Measurements from ENCODE around the gene PRODH2. TPM values are rescaled to one million over a fixed set of nuclear protein-coding genes. Genes with fewer than 3 reads are reported as not detected.

The PRODH2 gene
- total and polyA plus RNA-seq, 10 of the 15 experiments (the other 5 are each of a cell fraction or from before 2014, with no cell fraction given) = 0.07 TPM; not detected in 9

- H3K4me3 ChIP-seq = peak within 1 kb of the TSS; percentile 77
- POLR2A ChIA-PET = interaction anchor here (0.5 to 1.7 kb wide), 3 partner anchors 13 to 35 kb away, joined by 4 to 5 read pairs (median 4); partner anchors contain the start of gene LIN37
- no peaks in the 10 kb centered on the region for H3K27me3 ChIP-seq (replicated peaks in 1 of 2; ENCODE audit: control insufficient read depth in 2 of 2, insufficient read depth in 2 of 2, low read length in 1 of 2)
- peak within 1 kb of the TSS; percentile 59 for H2AFZ ChIP-seq (ENCODE audit: control insufficient read depth, low read depth, low read length)
- H3K79me2 ChIP-seq (ENCODE audit: control insufficient read depth, insufficient read depth, low read length) = no peaks in the 10 kb centered on the region
- H3K27ac ChIP-seq (ENCODE audit: control insufficient read depth, insufficient read depth) = peak within 1 kb of the TSS; percentile 25
- peak; percentile 87 for DNase-seq (ENCODE audit: low read depth, low spot score)
- peak within 1 kb of the TSS; percentile 86 for H3K4me2 ChIP-seq (ENCODE audit: control insufficient read depth, insufficient read depth)
- CTCF ChIA-PET = interaction anchor here (0.8 kb wide), 1 partner anchor 57 kb away, joined by 3 read pairs; no protein-coding TSS in a partner anchor
- SMC1A ChIA-PET (ENCODE audit: uncharacterized antibody, unreplicated experiment) = no interaction called here
- peak; percentile 98 for ATAC-seq
- H3K9me3 ChIP-seq (replicated peaks; ENCODE audit: control insufficient read depth, insufficient read depth, low read length) = no peaks in the 10 kb centered on the region
- H3K36me3 ChIP-seq (ENCODE audit: control insufficient read depth in 2 of 2, insufficient read depth in 2 of 2, low read length in 1 of 2) = no peaks in the 10 kb centered on the region; a peak in 1 of 4 replicates
- under 1% methylated on average over 55 of the region's 82 CpGs for WGBS (ENCODE audit: insufficient coverage, insufficient replicate concordance, low lambda C conversion rate, missing lambda C conversion rate)
- H4K20me1 ChIP-seq (ENCODE audit: control insufficient read depth, insufficient read depth) = no peaks in the 10 kb centered on the region
- in situ Hi-C loops (cut with MboI) = no loop called here
- FAIRE-seq = peak; percentile 99
- intact Hi-C loops (cut with micrococcal nuclease; ENCODE audit: unreplicated experiment) = no loop called here
- BruUV-seq (replicated peaks) = no TSS peak
- no peaks in the 10 kb centered on the region for H3K4me1 ChIP-seq (ENCODE audit: control insufficient read depth, insufficient read depth, low read length)
- H3K9ac ChIP-seq (ENCODE audit: control insufficient read depth, insufficient read depth, low read length) = peak within 1 kb of the TSS; percentile 65
- RAD21 ChIA-PET (ENCODE audit: unreplicated experiment) = no interaction called here
- TF ChIP-seq BCLAF1 (IDR thresholded peaks at IDR 0.05) (no peak), MEF2B (IDR thresholded peaks at IDR 0.05; ENCODE audit: partially characterized antibody, poor library complexity, severe bottlenecking) (no peak), POU2F2 (IDR thresholded peaks at IDR 0.05; ENCODE audit: borderline replicate concordance, low read depth, low read length) (0 out of 3 replicates have a peak, but pooled peaks have one; percentile 45), CREB1 (IDR thresholded peaks at IDR 0.05; ENCODE audit: low read depth) (0 out of 2 replicates have a peak, but pooled peaks have one; percentile 52), MLLT1 (IDR thresholded peaks at IDR 0.05) (no peak), CBX3 (IDR thresholded peaks at IDR 0.05; ENCODE audit: borderline replicate concordance, low read depth) (no peak), NR2C1 (IDR thresholded peaks at IDR 0.05) (0 out of 2 replicates have a peak, but pooled peaks have one; percentile 19), BHLHE40 (IDR thresholded peaks at IDR 0.05; ENCODE audit: borderline replicate concordance in 1 of 2, low read depth in 2 of 2, low read length in 1 of 2) (peak in 1 of 2 experiments; percentile 78; a peak in 2 of 4 replicates), EGR1 (IDR thresholded peaks at IDR 0.05; ENCODE audit: borderline replicate concordance in 1 of 2, low read depth in 2 of 2, low read length in 2 of 2) (peak in 1 of 2 experiments; percentile 73; a peak in 1 of 3 replicates), LARP7 (IDR thresholded peaks at IDR 0.05) (0 out of 2 replicates have a peak, but pooled peaks have one; percentile 60), GATAD2B (conservative IDR thresholded peaks at IDR 0.05; ENCODE audit: low read depth) (0 out of 2 replicates have a peak, but pooled peaks have one; percentile 60), SUZ12 (IDR thresholded peaks at IDR 0.05; ENCODE audit: unreplicated experiment) (no peak), E2F4 (IDR thresholded peaks at IDR 0.05; ENCODE audit: low read depth, low read length) (0 out of 2 replicates have a peak, but pooled peaks have one; percentile 22), MXI1 (IDR thresholded peaks at IDR 0.05; ENCODE audit: low read depth, low read length) (0 out of 2 replicates have a peak, but pooled peaks have one; percentile 37), ATF3 (IDR thresholded peaks at IDR 0.05; ENCODE audit: borderline replicate concordance, extremely low read depth, low read depth, low read length) (no peak)
These were observed 37.1 kb downstream of the PRODH2 start, which contains the start of gene ARHGAP33 for GRCh38 chr19:35775298-35776101. Gene ARHGAP33, plus strand, starts transcription at chr19:35775564. Its CDS starts 95 bp downstream, at chr19:35775659.
